Body of pancreas (tissue), 4 donors: ENCODE data around the gene ATF7IP2. TPM values are rescaled to one million over a fixed set of nuclear protein-coding genes. Genes with fewer than 3 reads are reported as not detected.
"Not testable (repeated sequence)": the region's sequence is repeated elsewhere in the genome, so short reads cannot be mapped to it uniquely, and the experiment has no call there.

Experiments used
- ATAC-seq: fragments of 150-250 bp; one replicate; pipeline ENCODE4 v1.9.1; 2016
- DNase-seq, 4 donors: peaks; one replicate each; pipeline ENCODE4 v3.0.0-alpha.2; 2019
- H3K27ac ChIP-seq, 4 donors: fragments of 200-600 bp; sonication (generic); 1 replicate in 3 of 4; 2 replicates in 1 of 4; pipeline versions ENCODE4 v1.5.1 to v1.6.1; 2016 to 2019; ENCODE audit warnings: mild to moderate bottlenecking in 1 of 4, mixed read lengths in 1 of 4, moderate library complexity in 1 of 4
- H3K27me3 ChIP-seq, 2 donors: fragments of 200-600 bp; sonication (generic); one replicate each; pipeline ENCODE4 v1.6.0; 2016; ENCODE audit warnings: mild to moderate bottlenecking in 1 of 2
- H3K36me3 ChIP-seq, 2 donors: fragments of 200-600 bp; sonication (generic); replicated peaks in 1 of 2; 2 replicates each; pipeline ENCODE4 v1.5.1; 2016; ENCODE audit warnings: low read depth in 2 of 2; ENCODE audit not compliant: insufficient read depth in 1 of 2
- H3K4me1 ChIP-seq: fragments of 200-600 bp; sonication (generic); one replicate; pipeline ENCODE4 v1.6.0; 2016
- H3K4me3 ChIP-seq, 2 donors: fragments of 200-600 bp; sonication (generic); 1 replicate in 1 of 2; 2 replicates in 1 of 2; pipeline ENCODE4 v1.5.1; 2016 to 2019
- H3K9me3 ChIP-seq, 3 donors: fragments of 200-600 bp; sonication (generic); 1 replicate in 2 of 3; 2 replicates in 1 of 3; pipeline ENCODE4 v1.5.1; 2016
- POLR2A ChIP-seq, 3 donors: fragments of 450-650 bp; IDR thresholded peaks; one replicate each; pipeline ENCODE4 v1.6.1; 2016; ENCODE audit warnings: antibody characterized with exemption in 3 of 3, mild to moderate bottlenecking in 2 of 3
- WGBS, 2 donors: methylation state at CpG; one replicate each; pipeline ENCODE4 v1.1.5; 2017; 5-methylcytosine and 5-hydroxymethylcytosine counted together
- intact Hi-C: fragments of 100-400 bp; cut with DNase I; formaldehyde crosslinking; loops from one replicate; pipeline ENCODE4 v1.15.1; 2023
- total RNA-seq, 2 donors: library from RNA; depleted of rRNA; stranded (reverse); fragments of >200 nt; gene quantifications; one replicate each; pipeline ENCODE4 v1.1.0, GENCODE V29; 2016
- TF ChIP-seq, protein P1 (sequence below), 7 experiments: fragments of 450-650 bp in 4 of 7; fragments of 200-600 bp in 3 of 7; sonication (generic) in 3 of 7; IDR thresholded peaks; one replicate each; pipeline ENCODE4 v1.5.1; 2016 to 2019; ENCODE audit warnings: antibody characterized with exemption in 7 of 7

The ATF7IP2 gene, protein sequence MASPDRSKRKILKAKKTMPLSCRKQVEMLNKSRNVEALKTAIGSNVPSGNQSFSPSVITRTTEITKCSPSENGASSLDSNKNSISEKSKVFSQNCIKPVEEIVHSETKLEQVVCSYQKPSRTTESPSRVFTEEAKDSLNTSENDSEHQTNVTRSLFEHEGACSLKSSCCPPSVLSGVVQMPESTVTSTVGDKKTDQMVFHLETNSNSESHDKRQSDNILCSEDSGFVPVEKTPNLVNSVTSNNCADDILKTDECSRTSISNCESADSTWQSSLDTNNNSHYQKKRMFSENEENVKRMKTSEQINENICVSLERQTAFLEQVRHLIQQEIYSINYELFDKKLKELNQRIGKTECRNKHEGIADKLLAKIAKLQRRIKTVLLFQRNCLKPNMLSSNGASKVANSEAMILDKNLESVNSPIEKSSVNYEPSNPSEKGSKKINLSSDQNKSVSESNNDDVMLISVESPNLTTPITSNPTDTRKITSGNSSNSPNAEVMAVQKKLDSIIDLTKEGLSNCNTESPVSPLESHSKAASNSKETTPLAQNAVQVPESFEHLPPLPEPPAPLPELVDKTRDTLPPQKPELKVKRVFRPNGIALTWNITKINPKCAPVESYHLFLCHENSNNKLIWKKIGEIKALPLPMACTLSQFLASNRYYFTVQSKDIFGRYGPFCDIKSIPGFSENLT
- total RNA-seq: 10 to 100 TPM; 15.8 to 22.8 TPM

DNA sequence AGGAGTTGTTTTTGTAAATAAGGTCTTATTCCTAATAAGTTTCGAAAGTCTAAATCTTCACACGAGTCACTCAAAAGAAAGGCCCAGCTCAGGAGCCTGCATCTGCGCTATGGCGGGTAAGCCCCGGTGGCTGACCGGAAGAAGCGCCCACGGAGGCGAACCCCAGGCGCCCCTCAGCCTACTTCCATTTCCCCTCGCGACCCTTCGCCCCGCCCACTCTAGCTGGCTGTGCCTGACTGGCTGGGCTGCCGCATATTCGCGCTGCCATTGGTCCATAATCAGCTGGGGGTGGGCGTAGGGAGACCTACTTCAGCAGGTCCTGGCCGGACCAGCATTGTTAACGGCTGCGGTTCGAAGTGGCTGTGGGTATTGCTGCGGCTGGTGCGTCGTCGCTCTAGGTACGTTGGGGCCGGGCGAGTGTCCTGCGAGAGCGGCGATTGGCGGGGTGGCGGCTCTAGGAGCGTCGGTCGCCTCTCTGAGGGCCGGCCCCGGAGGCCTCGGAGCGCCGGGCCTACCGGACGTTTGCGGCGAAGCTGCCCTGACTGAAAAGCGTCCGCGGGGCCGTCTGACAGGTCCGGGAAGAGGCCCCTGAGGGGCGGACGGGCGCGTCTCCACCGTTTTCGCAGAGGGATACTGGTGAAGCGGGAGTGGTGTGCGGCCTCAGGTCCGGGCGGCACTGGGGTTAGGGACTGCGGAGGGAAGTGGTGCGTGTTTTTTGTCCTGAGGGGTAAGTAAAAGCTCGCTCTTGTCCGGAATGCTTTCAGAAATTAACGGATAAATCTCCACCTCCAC, at the start of gene ATF7IP2:
Gene ATF7IP2 (plus strand): TSS at position 337 of the 792 bp plus-strand sequence. CDS start 44,560 bp downstream, outside the sequence.
- H3K27me3 ChIP-seq: no peaks in the 10 kb centered on the region
- peak within 1 kb of the TSS; percentile 24 to 38 for H3K4me3 ChIP-seq
- peak; percentile 96 for ATAC-seq
- intact Hi-C loops: no loop called here
- 4 to 20% methylated on average over 15 to 65 of the region's 66 CpGs for WGBS, 2 donors
- H3K27ac ChIP-seq: peak within 1 kb of the TSS; percentile 35 to 88 (median 78)
- no peaks in the 10 kb centered on the region for H3K36me3 ChIP-seq
- peaks cover 19% of the 10 kb centered on the region for H3K4me1 ChIP-seq
- H3K9me3 ChIP-seq: no peaks in the 10 kb centered on the region
- TF ChIP-seq, protein P1, sequence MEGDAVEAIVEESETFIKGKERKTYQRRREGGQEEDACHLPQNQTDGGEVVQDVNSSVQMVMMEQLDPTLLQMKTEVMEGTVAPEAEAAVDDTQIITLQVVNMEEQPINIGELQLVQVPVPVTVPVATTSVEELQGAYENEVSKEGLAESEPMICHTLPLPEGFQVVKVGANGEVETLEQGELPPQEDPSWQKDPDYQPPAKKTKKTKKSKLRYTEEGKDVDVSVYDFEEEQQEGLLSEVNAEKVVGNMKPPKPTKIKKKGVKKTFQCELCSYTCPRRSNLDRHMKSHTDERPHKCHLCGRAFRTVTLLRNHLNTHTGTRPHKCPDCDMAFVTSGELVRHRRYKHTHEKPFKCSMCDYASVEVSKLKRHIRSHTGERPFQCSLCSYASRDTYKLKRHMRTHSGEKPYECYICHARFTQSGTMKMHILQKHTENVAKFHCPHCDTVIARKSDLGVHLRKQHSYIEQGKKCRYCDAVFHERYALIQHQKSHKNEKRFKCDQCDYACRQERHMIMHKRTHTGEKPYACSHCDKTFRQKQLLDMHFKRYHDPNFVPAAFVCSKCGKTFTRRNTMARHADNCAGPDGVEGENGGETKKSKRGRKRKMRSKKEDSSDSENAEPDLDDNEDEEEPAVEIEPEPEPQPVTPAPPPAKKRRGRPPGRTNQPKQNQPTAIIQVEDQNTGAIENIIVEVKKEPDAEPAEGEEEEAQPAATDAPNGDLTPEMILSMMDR (IDR thresholded peaks at IDR 0.05): no peak
- peak; percentile 81 to 95 (median 91) for TF ChIP-seq POLR2A (IDR thresholded peaks at IDR 0.05)
- DNase-seq: peak; percentile 91 to 93 (median 92)

DNA sequence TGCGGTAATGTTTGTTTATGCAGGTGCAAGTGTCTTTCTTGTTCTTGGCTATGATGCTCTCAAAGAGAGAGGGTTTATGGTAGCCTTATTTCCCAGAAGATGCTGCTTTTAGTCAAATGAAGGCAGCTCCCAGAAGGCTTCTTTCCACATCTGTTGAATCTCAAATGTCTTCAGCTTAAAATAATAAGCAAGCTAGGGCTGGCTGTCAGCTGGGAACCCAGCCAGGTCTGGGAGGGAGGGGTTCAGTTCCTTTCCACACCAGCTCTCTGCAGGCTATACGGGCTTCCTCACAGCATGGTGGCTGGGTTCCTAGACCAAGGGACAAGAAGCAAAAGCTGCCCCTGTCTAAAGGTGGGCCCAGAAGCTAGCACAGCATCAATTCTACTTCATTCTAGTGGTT, 47.4 kb upstream of the ATF7IP2 start:
- H3K4me3 ChIP-seq: no peak overlapping the region
- peaks cover 0 to 3% (median 0%) of the 10 kb centered on the region in 3 donors for H3K9me3 ChIP-seq
- no peak for ATAC-seq
- H3K4me1 ChIP-seq: peaks cover 24% of the 10 kb centered on the region
- WGBS, 2 donors: 73 to 90% methylated on average over 2 of the region's 2 CpGs
- intact Hi-C loops: no loop called here
- no peak for DNase-seq
- TF ChIP-seq, protein P1 (IDR thresholded peaks at IDR 0.05): no peak
- TF ChIP-seq POLR2A (IDR thresholded peaks at IDR 0.05): no peak
- H3K36me3 ChIP-seq: no peaks in the 10 kb centered on the region
- no peak overlapping the region for H3K27ac ChIP-seq
- H3K27me3 ChIP-seq: no peaks in the 10 kb centered on the region

DNA sequence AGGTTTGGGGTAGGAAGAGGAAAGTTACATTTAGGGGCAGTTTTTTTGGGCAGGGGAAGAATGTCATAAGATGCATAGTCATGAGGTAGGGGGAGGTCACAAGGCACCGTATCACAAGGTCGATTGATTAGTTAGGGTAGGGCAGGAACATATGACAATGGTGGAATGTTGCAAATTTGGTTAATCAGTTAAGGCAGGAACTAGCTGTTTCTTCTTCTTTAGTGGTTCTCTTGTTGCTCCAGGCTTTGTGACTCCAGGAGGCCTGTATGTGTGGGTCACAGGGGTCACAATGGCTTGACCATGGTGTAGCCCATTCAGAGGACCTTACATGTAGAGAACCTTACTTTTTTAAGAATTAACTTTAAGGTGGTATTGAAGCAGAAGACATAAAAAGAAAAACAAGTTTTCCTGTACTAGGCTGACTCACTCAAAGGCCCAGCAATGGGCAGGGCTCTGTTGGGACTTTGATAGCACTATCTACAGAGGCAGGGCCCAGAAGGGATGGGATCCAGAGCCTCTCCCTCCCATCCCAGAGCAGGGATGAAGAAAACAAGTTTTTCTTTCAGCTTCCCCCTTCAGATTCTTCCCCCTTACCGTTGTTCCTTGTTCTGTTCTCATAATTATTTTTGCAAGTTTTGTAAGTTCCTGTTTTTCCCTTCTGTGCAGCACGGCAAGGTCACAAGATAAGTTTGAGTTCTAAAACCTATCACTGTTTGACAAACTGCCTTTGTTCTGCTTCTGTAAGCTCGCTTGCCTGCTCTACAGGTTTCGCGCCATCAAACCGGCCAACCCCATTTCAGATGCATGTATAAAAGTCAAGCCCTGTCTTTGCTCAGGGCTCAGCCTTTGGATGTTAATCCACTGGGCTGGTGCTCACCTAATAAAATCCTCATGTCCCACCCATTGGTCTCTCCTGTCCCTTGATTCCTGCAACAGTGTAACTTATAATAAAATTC, 45.8 kb upstream of the ATF7IP2 start:
- ATAC-seq (no peak), DNase-seq (no peak)
- H3K4me1 ChIP-seq: peaks cover 7% of the 10 kb centered on the region
- no peak overlapping the region for H3K4me3 ChIP-seq
- H3K9me3 ChIP-seq: peaks cover 0 to 11% (median 0%) of the 10 kb centered on the region in 3 donors
- H3K27ac ChIP-seq: no peak overlapping the region
- H3K36me3 ChIP-seq: no peaks in the 10 kb centered on the region
- intact Hi-C loops: no loop called here
- H3K27me3 ChIP-seq: no peaks in the 10 kb centered on the region
- TF ChIP-seq, protein P1 (IDR thresholded peaks at IDR 0.05): no peak
- TF ChIP-seq POLR2A (IDR thresholded peaks at IDR 0.05): no peak
- WGBS, 2 donors: 63 to 73% methylated on average over 8 of the region's 8 CpGs

DNA sequence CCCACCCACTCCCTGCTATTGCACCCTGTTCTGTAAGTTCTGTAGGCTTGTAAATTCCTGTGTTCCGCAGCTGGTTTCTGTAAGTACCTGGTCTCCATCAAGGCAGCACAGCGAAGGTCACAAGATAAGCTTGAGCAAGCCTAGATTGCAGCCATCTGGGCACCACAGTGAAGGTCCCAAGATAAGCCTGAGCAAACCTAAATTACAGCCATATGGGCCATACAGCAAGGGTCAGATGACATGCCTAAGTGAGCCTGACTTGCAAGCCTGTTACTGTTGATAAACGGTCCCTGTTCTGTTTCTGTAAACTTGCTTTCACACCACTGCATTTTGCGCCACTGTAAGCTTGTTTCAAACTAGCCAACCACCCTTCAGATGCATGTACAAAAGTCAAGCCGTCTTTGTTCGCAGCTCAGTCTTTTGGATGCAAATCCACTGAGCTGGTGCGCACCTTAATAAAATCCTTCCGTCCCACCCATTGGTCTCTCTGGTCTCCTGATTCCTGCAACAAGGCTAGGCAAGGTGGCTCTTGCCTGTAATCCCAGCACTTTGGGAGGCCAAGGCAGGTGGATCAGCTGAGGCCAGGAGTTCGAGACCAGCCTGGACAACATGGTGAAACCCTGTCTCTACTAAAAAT, 42.6 kb upstream of the ATF7IP2 start:
- intact Hi-C loops: no loop called here
- Histone ChIP-seq H3K27ac (no peak overlapping the region), H3K4me3 (no peak overlapping the region), H3K36me3 (no peaks in the 10 kb centered on the region), H3K9me3 (peaks cover 0 to 15% (median 0%) of the 10 kb centered on the region in 3 donors), H3K4me1 (no peaks in the 10 kb centered on the region), H3K27me3 (no peaks in the 10 kb centered on the region)
- WGBS, 2 donors: 57 to 66% methylated on average over 7 to 9 of the region's 9 CpGs
- TF ChIP-seq, protein P1 (IDR thresholded peaks at IDR 0.05): no peak
- TF ChIP-seq POLR2A (IDR thresholded peaks at IDR 0.05): no peak
- DNase-seq (no peak), ATAC-seq (no peak)

DNA sequence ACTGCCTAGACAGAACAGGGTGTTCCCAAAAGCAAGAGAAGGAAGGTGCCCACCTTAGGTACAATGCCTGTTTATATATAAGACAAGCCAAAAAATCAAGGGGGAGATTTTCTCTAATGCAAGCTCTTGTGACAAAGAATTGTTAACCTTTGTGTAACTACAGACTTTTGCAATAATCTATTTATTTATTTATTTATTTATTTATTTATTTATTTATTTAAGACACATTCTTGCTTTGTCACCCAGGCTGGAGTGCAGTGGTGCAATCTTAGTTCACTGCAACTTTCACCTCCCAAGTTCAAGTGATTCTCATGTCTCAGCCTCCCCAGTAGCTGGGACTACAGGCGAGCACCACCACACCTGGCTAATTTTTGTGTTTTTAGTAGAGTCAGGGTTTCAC, 41.2 kb upstream of the ATF7IP2 start:
- 75 to 100% methylated on average over 1 of the region's 1 CpG for WGBS, 2 donors
- intact Hi-C loops: not testable (repeated sequence)

More for the DNA sequence above, 41.2 kb upstream of the ATF7IP2 start:
- H3K27ac ChIP-seq, H3K27me3 ChIP-seq, H3K4me3 ChIP-seq, ATAC-seq, H3K36me3 ChIP-seq, H3K4me1 ChIP-seq, DNase-seq: not testable (repeated sequence)
- H3K9me3 ChIP-seq: peaks cover 0 to 15% (median 0%) of the 10 kb centered on the region in 3 donors
